Uterus (tissue), 4 donors: ENCODE results near the gene RSRC1. TPM values are rescaled to one million over a fixed set of nuclear protein-coding genes. Genes with fewer than 3 reads are reported as not detected.
"Not testable (repeated sequence)": the region's sequence is repeated elsewhere in the genome, so short reads cannot be mapped to it uniquely, and the experiment has no call there.

Experiments used
- DNase-seq, 2 donors: peaks; one replicate each; pipeline ENCODE4 v3.0.0-alpha.2; 2019 to 2020
- H3K27ac ChIP-seq, 2 donors: fragments of 200-600 bp; sonication (generic); 1 replicate in 1 of 2; 2 replicates in 1 of 2; pipeline ENCODE4 v1.5.1; 2016 to 2018
- H3K27me3 ChIP-seq, 2 donors: fragments of 200-600 bp; sonication (generic); one replicate each; pipeline ENCODE4 v1.5.1; 2018 to 2019; ENCODE audit warnings: control low read depth in 1 of 2
- H3K36me3 ChIP-seq, 2 donors: fragments of 200-600 bp; sonication (generic); one replicate each; pipeline ENCODE4 v1.5.1; 2019; ENCODE audit warnings: control low read depth in 1 of 2
- H3K4me1 ChIP-seq, 2 donors: fragments of 200-600 bp; sonication (generic); one replicate each; pipeline ENCODE4 v1.5.1; 2018 to 2019; ENCODE audit warnings: control low read depth in 1 of 2
- H3K4me3 ChIP-seq, 2 donors: fragments of 200-600 bp; sonication (generic); 1 replicate in 1 of 2; 2 replicates in 1 of 2; pipeline ENCODE4 v1.5.1; 2018 to 2019; ENCODE audit warnings: mild to moderate bottlenecking in 1 of 2
- H3K9me3 ChIP-seq, 2 donors: fragments of 200-600 bp; sonication (generic); one replicate each; pipeline ENCODE4 v1.5.1; 2019; ENCODE audit warnings: control low read depth in 1 of 2
- POLR2A ChIP-seq, 2 donors: fragments of 450-650 bp; IDR thresholded peaks; one replicate each; pipeline ENCODE4 v1.6.1; 2016; ENCODE audit warnings: antibody characterized with exemption in 2 of 2, mild to moderate bottlenecking in 1 of 2, moderate library complexity in 1 of 2
- intact Hi-C: fragments of 100-400 bp; cut with DNase I; formaldehyde crosslinking; loops from one replicate; pipeline ENCODE4 v1.15.1; 2023; ENCODE audit warnings: low total_unique reads
- total RNA-seq, 4 donors: library from RNA; depleted of rRNA in 3 of 4; stranded (reverse); fragments of >200 nt in 3 of 4; gene quantifications; one replicate each; pipeline versions ENCODE4 v1.1.0 to v1.2.4, GENCODE V29; 2014 to 2023
- TF ChIP-seq, protein P1 (sequence below), 4 experiments: fragments of 200-600 bp in 2 of 4; fragments of 450-650 bp in 2 of 4; sonication (generic) in 2 of 4; IDR thresholded peaks; one replicate each; pipeline ENCODE4 v1.5.1; 2016 to 2019; ENCODE audit warnings: antibody characterized with exemption in 4 of 4, mild to moderate bottlenecking in 2 of 4, moderate library complexity in 1 of 4
- donor health status: DM: yes; HTN: yes; CAD: no.

Gene RSRC1
- total RNA-seq, 4 donors from 2014 or later, result 24.1 to 128 (median 60.6) TPM

DNA sequence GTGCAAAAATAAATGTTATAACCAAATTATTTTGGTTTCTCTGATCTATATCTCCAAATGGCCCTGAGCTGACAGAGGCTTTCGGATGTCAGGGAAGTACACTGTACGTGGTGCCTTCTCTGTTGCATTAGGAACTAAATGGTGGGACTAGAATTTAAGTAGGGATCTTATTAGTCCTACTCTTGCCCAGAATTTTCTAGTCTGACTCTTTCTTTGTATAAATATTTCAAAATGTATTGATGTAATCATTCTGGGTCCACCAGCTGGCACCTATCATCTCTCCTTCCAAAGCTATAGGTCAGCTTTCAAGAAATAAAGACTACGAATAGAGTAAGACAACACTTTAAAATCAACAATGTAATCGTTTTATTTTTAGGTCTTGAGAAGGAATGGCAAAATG, 438.8 kb downstream of the RSRC1 start:
- no peak overlapping the region for H3K27ac ChIP-seq
- no peak overlapping the region for H3K4me3 ChIP-seq
- intact Hi-C loops, result no loop called here
- H3K9me3 ChIP-seq, result no peaks in the 10 kb centered on the region
- no peak for DNase-seq
- TF ChIP-seq, protein P1, sequence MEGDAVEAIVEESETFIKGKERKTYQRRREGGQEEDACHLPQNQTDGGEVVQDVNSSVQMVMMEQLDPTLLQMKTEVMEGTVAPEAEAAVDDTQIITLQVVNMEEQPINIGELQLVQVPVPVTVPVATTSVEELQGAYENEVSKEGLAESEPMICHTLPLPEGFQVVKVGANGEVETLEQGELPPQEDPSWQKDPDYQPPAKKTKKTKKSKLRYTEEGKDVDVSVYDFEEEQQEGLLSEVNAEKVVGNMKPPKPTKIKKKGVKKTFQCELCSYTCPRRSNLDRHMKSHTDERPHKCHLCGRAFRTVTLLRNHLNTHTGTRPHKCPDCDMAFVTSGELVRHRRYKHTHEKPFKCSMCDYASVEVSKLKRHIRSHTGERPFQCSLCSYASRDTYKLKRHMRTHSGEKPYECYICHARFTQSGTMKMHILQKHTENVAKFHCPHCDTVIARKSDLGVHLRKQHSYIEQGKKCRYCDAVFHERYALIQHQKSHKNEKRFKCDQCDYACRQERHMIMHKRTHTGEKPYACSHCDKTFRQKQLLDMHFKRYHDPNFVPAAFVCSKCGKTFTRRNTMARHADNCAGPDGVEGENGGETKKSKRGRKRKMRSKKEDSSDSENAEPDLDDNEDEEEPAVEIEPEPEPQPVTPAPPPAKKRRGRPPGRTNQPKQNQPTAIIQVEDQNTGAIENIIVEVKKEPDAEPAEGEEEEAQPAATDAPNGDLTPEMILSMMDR (IDR thresholded peaks at IDR 0.05), result no peak
- TF ChIP-seq POLR2A (IDR thresholded peaks at IDR 0.05), result no peak
- no peaks in the 10 kb centered on the region for H3K36me3 ChIP-seq
- H3K4me1 ChIP-seq, result no peaks in the 10 kb centered on the region
- no peaks in the 10 kb centered on the region for H3K27me3 ChIP-seq

DNA sequence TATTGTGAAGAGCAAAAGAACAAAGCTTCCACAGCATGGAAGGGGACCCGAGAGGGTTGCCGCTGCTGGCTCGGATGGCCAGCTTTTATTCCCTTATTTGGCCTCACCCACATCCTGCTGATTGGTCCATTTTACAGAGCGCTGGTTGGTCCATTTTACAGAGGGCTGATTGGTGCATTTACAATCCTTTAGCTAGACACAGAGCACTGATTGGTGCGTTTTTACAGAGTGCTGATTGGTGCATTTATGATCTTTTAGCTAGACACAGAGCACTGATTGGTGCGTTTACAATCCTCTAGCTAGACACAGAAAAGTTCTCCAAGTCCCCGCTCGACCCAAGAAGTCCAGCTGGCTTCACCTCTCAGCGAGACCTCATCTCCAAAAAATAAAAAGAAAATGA, 440.0 kb downstream of the RSRC1 start:
- H3K4me1 ChIP-seq, H3K4me3 ChIP-seq, H3K9me3 ChIP-seq, intact Hi-C loops, H3K27me3 ChIP-seq, DNase-seq, H3K27ac ChIP-seq, H3K36me3 ChIP-seq: not testable (repeated sequence)

DNA sequence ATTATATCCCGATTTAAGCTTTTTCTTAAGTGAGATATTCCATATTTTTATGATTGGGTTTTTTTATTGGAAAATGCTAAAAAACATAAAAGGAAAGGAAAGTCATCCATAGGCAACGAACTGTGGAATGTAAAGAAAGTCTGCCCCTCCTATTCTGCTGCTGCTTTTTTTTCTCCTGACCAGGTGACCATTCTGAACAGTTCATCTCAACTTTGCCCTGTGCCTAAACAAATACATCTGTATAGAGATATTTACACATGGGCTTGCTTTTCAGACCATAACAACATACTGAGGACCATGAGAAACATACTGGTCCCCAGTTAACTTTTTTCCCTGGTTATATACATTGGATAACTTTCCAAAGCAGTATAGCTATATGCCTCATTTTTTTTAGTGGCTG, 442.2 kb downstream of the RSRC1 start:
- no peak for TF ChIP-seq POLR2A (IDR thresholded peaks at IDR 0.05)
- TF ChIP-seq, protein P1 (IDR thresholded peaks at IDR 0.05), result no peak
- H3K4me3 ChIP-seq, result no peak overlapping the region
- H3K27ac ChIP-seq, result no peak overlapping the region
- no peaks in the 10 kb centered on the region for H3K4me1 ChIP-seq
- no peak for DNase-seq
- no peaks in the 10 kb centered on the region for H3K9me3 ChIP-seq
- H3K36me3 ChIP-seq, result no peaks in the 10 kb centered on the region
- H3K27me3 ChIP-seq, result no peaks in the 10 kb centered on the region
- intact Hi-C loops, result no loop called here

DNA sequence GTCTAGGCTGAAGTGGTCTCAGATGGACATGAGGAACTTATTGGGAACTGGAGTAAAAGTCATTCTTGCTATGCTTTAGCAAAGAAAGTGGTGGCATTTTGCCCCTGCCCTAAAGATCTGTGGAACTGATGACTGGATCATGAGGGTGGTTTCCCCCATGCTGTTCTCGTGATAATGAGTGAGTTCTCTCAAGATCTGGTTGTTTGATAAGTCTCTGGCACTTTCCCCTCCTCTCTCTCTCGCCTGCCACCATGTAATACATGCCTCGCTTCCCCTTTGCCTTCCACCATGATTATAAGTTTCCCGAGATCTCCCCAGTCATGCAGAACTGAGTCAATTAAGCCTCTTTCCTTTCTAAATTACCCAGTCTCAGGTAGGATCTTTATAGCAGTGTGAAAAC, 449.6 kb downstream of the RSRC1 start:
- Histone ChIP-seq H3K27me3 (no peaks in the 10 kb centered on the region), H3K4me3 (no peak overlapping the region), H3K4me1 (no peaks in the 10 kb centered on the region), H3K9me3 (no peaks in the 10 kb centered on the region), H3K36me3 (no peaks in the 10 kb centered on the region), H3K27ac (no peak overlapping the region)
- intact Hi-C loops, result no loop called here
- no peak for TF ChIP-seq POLR2A (IDR thresholded peaks at IDR 0.05)
- TF ChIP-seq, protein P1 (IDR thresholded peaks at IDR 0.05), result no peak
- DNase-seq, result no peak

DNA sequence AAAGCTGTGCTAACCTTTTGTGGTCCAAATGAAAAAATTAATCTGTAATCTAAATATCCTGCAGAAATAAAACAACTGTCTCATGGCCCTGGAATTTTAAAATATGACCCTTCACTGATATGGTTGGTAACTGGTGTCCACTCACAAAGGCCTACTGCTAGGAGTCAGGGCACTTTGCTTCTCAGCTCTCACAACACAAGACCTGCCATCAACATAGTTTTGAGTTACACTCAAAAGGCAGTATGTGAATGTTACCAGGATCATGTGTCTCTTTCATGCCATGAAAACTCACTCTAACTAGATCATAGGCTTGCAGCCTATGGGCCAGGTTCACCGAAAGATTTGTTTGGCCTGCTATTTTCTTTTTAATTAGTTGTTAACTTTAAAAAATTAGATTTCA, 451.1 kb downstream of the RSRC1 start:
- intact Hi-C loops, result no loop called here
- H3K27ac ChIP-seq, result no peak overlapping the region
- H3K36me3 ChIP-seq, result no peaks in the 10 kb centered on the region

More for the DNA sequence above, 451.1 kb downstream of the RSRC1 start:
- no peak for DNase-seq
- TF ChIP-seq, protein P1 (IDR thresholded peaks at IDR 0.05), result no peak
- TF ChIP-seq POLR2A (IDR thresholded peaks at IDR 0.05), result no peak
- no peaks in the 10 kb centered on the region for H3K9me3 ChIP-seq
- no peaks in the 10 kb centered on the region for H3K4me1 ChIP-seq
- H3K4me3 ChIP-seq, result no peak overlapping the region
- H3K27me3 ChIP-seq, result no peaks in the 10 kb centered on the region
